Left lung (tissue), 10 donors: Measurements from ENCODE around the gene CSNK1A1. TPM values are rescaled to one million over a fixed set of nuclear protein-coding genes. Genes with fewer than 3 reads are reported as not detected.

Source experiments
- ATAC-seq: fragments of 200-7000 bp; cut with Tn5 transposase; one replicate; pipeline ENCODE4 v1.9.1; 2020; ENCODE audit warnings: moderate library complexity
- DNase-seq, 4 donors: peaks; one replicate each; pipeline ENCODE4 v3.0.0-alpha.2; 2013 to 2020
- H3K27ac ChIP-seq, 2 donors: fragments of 200-600 bp; sonication (generic) in 1 of 2; one replicate each; pipeline versions ENCODE4 v1.5.0 to v1.8.0; 2020 to 2021
- H3K27me3 ChIP-seq, 2 donors: fragments of 200-600 bp; sonication (generic) in 1 of 2; one replicate each; pipeline versions ENCODE4 v1.5.0 to v1.8.0; 2020 to 2021
- H3K36me3 ChIP-seq, 2 donors: fragments of 200-600 bp; sonication (generic) in 1 of 2; one replicate each; pipeline versions ENCODE4 v1.5.0 to v1.8.0; 2020 to 2021
- H3K4me1 ChIP-seq, 2 donors: fragments of 200-600 bp; one replicate each; pipeline ENCODE4 v1.8.0; 2021
- H3K4me3 ChIP-seq, 2 donors: fragments of 200-600 bp; sonication (generic) in 1 of 2; one replicate each; pipeline versions ENCODE4 v1.5.0 to v1.8.0; 2020 to 2021; ENCODE audit warnings: mild to moderate bottlenecking in 1 of 2
- H3K9me3 ChIP-seq, 2 donors: fragments of 200-600 bp; sonication (generic) in 1 of 2; one replicate each; pipeline versions ENCODE4 v1.5.0 to v1.8.0; 2020 to 2021
- CTCF ChIP-seq, 2 donors: fragments of 200-600 bp; sonication (generic) in 1 of 2; IDR thresholded peaks; one replicate each; pipeline versions ENCODE4 v1.5.0 to v1.8.0; 2021; ENCODE audit warnings: antibody characterized with exemption in 2 of 2
- intact Hi-C, 2 donors: fragments of 100-400 bp; cut with DNase I; formaldehyde crosslinking; loops; one replicate each; pipeline versions ENCODE4 v1.11.2 to v1.14.2; 2022
- polyA plus RNA-seq, 6 donors: library from polyadenylated mRNA; unstranded; fragments of 120-200 nt; gene quantifications; one replicate each; pipeline ENCODE4 v1.2.1, GENCODE V29; 2013; ENCODE audit not compliant: insufficient read length in 6 of 6
- total RNA-seq, 2 donors: library from RNA; stranded (reverse); fragmentation: NEBNext Ultra II Directional; extraction: Animal tissue kit (Norgen Biotek cat#: 25700); gene quantifications; one replicate each; pipeline ENCODE4 v1.2.1, GENCODE V29; 2021
- donor health status: DM: no; HTN: yes; CAD: no.
- donor health status: DM: no; HTN: no; CAD: no.

CSNK1A1 gene
- total and polyA plus RNA-seq, 8 donors, result 196 to 218 (median 205) TPM

- Histone ChIP-seq H3K27me3 (no peaks in the 10 kb centered on the region), H3K4me1 (peaks cover 0 to 29% of the 10 kb centered on the region in 2 donors), H3K27ac (peak overlapping the region in 1 of 2 donors; percentile 23), H3K9me3 (peaks cover 0 to 2% of the 10 kb centered on the region in 2 donors), H3K36me3 (no peaks in the 10 kb centered on the region), H3K4me3 (no peak overlapping the region)
- intact Hi-C loops, result loop anchor here (5.0 to 10.0 kb wide), 3 partner anchors 109 to 174 kb away; partner anchors contain the start of gene CSNK1A1 (in 1 of the 2)
- DNase-seq (no peak), ATAC-seq (no peak)
- no peak for TF ChIP-seq CTCF (IDR thresholded peaks at IDR 0.05)
These were observed 108.0 kb downstream of the CSNK1A1 start for GRCh38 chr5:149443210-149443609.

- H3K4me1 ChIP-seq, result peaks cover 0 to 29% of the 10 kb centered on the region in 2 donors
- TF ChIP-seq CTCF (IDR thresholded peaks at IDR 0.05), result peak; percentile 91 to 93
- peaks cover 0 to 2% of the 10 kb centered on the region in 2 donors for H3K9me3 ChIP-seq
- peak overlapping the region in 1 of 2 donors; percentile 23 for H3K27ac ChIP-seq
- peak; percentile 91 for ATAC-seq
- peak in 3 of 4 donors; percentile 79 to 94 (median 84) for DNase-seq
- no peak overlapping the region for H3K4me3 ChIP-seq
- H3K36me3 ChIP-seq, result no peaks in the 10 kb centered on the region
- no peaks in the 10 kb centered on the region for H3K27me3 ChIP-seq
- intact Hi-C loops, result loop anchor here (5.0 to 10.0 kb wide), 3 partner anchors 110 to 175 kb away; partner anchors contain the start of gene CSNK1A1 (in 1 of the 2)
These were observed 108.6 kb downstream of the CSNK1A1 start for GRCh38 chr5:149442563-149443182.

Other genes with a start within 250 kb of the CSNK1A1 start
- 10 to 100 TPM; 12.3 to 15.9 TPM for gene GRPEL2, start 205.9 kb downstream of the CSNK1A1 start, total RNA-seq
- gene GRPEL2, start 205.9 kb downstream of the CSNK1A1 start, polyA plus RNA-seq, result 10 to 100 TPM; 23.7 to 25.1 (median 24.8) TPM
- gene PCYOX1L, start 193.4 kb downstream of the CSNK1A1 start, total RNA-seq, result 10 to 100 TPM in 1 of 2 donors, 1 to 10 TPM in 1; 9.0 to 10.5 TPM
- 10 to 100 TPM; 15.1 to 17.9 (median 16.5) TPM for gene PCYOX1L, start 193.4 kb downstream of the CSNK1A1 start, polyA plus RNA-seq
- gene IL17B, start 172.1 kb downstream of the CSNK1A1 start, total RNA-seq, result under 1 TPM in 1 of 2 donors, not detected in 1; 0.42 TPM
- gene IL17B, start 172.1 kb downstream of the CSNK1A1 start, polyA plus RNA-seq, result 1 to 10 TPM in 5 of 6 donors, under 1 TPM in 1; 0.97 to 1.9 (median 1.5) TPM
- gene ARHGEF37, start 30.1 kb upstream of the CSNK1A1 start, total RNA-seq, result 1 to 10 TPM; 4.2 to 7.3 TPM
- 1 to 10 TPM; 4.7 to 6.8 (median 5.2) TPM for gene ARHGEF37, start 30.1 kb upstream of the CSNK1A1 start, polyA plus RNA-seq
- gene PPARGC1B, start 178.9 kb upstream of the CSNK1A1 start, total RNA-seq, result 1 to 10 TPM; 3.6 to 7.3 TPM
- 1 to 10 TPM; 1.5 to 3.3 (median 2.1) TPM for gene PPARGC1B, start 178.9 kb upstream of the CSNK1A1 start, polyA plus RNA-seq